ENCODE data around the gene NRXN3.

DNA sequence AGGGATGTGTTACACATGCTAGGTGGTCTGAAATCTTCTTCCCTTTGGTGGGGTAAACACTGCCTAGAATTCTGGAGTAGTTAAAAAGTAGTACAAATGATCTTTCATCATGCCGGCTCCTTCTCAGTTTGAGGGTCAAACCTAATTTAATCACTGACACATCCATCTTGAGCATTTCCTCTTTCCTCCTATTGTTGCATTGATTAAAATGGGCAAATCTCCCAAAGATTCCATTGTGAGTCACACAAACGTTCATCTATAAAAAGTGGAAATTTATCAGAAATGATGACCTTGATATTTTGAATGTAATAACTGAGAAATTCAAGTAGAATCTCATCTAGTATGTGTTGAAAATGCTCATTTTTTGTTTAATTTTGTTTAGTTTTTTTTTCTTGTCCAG, 996.0 kb downstream of the NRXN3 start:
- TF ChIP-seq, protein P1, sequence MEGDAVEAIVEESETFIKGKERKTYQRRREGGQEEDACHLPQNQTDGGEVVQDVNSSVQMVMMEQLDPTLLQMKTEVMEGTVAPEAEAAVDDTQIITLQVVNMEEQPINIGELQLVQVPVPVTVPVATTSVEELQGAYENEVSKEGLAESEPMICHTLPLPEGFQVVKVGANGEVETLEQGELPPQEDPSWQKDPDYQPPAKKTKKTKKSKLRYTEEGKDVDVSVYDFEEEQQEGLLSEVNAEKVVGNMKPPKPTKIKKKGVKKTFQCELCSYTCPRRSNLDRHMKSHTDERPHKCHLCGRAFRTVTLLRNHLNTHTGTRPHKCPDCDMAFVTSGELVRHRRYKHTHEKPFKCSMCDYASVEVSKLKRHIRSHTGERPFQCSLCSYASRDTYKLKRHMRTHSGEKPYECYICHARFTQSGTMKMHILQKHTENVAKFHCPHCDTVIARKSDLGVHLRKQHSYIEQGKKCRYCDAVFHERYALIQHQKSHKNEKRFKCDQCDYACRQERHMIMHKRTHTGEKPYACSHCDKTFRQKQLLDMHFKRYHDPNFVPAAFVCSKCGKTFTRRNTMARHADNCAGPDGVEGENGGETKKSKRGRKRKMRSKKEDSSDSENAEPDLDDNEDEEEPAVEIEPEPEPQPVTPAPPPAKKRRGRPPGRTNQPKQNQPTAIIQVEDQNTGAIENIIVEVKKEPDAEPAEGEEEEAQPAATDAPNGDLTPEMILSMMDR (conservative IDR thresholded peaks at IDR 0.05 in 1 of 2, IDR thresholded peaks at IDR 0.05 in 1 of 2; ENCODE audit: extremely low read depth in 1 of 2, insufficient read depth in 1 of 2, low read depth in 1 of 2, low read length in 2 of 2), result no peak
- TF ChIP-seq EZH2 (IDR thresholded peaks at IDR 0.05; ENCODE audit: borderline replicate concordance, low read length), result no peak

Data from mammary epithelial cell (primary cell).